NCI-H82 treated with DMSO at 0.1 percent for 48 hours (cell line): ENCODE measurements around the gene OTUD7B.
A peak's percentile ranks its signal among the peaks of the same experiment; 100 is the strongest.

Experiments
- DNase-seq: peaks from one replicate; lab custom pipeline; 2025; ENCODE audit not compliant: unreplicated experiment; lab: John Stamatoyannopoulos, UW

Gene OTUD7B

DNA sequence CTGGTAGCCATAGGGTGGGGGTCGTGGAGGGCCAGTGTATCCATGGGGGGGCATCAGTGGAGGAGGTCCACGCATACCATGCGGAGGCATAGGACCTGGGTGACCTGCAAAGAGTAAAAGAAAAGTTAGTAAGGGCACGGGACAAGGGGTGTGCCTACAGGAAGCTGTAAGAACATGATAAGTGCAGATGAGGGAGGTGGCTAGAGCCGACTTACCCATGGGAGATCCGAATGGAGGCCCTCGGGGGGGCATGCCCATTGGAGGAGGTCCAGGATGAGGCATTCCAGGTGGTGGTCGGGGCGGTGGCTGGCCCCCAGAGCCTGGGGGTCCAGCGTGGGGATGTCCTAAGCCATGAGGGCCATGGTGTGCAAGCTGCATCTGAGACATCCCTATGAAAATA lies 86.9 kb downstream of the OTUD7B start:
- no peak for DNase-seq

- DNase-seq = peak; percentile 72
Observed at GRCh38 chr1:149917571-149918144, 92.9 kb downstream of the OTUD7B start, which contains the start of gene SV2A. Gene SV2A, minus strand, starts transcription at chr1:149917844. Its CDS starts 4,004 bp downstream, at chr1:149913840.

DNA sequence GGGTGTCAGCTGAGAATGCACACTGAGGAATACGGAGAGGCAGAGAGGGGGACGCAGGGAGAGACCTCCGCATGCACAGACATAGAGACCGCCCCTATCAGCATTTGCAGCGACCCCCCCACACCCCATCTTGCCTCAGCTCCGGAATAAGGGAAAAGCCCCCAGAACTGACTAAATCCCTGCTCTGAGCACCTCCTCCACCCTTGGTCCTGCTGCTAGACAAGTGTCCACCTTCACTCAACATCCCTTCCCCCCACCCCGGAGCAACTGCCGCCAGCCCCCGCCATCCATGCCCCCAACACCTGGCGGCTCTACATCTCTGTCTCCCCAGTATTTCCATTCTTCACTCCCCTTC lies 93.7 kb downstream of the OTUD7B start:
- DNase-seq = no peak

DNA sequence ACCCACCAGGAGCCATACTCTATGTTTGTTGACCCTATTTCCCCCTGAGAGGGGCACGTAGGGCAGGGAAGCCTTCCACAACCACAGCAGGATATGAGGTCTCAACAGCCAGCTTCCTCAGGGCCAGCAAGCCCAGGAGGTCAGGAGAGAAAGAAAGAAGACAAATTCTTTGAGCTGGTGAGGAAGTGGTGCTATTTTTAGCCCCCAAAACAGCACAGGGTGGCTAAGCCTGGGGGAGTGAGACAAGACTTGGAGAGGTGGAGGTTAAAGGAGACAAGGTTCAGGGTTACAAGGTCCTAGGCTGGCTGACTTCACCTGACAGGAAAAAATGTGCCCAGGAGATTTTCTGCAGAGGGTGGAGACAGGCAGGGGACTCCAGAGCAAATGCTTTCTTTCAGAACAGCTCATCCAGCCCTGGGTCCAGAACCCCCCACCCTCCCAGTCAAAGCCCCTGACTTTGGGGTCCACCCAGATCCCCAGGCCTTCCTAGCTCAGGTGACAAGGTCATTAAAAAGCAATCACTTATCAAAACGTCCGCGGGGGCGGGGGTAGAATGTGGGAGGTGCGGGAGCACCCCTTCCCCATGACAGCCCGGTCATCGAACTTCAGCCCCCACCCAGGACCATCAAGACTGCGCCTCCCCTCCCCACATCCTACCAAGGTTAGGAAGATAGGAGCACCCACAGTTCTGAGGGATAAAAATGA lies 94.2 kb downstream of the OTUD7B start:
- no peak for DNase-seq

GRCh38 chr1:149915429-149916192 lies 94.9 kb downstream of the OTUD7B start:
- peak; percentile 56 for DNase-seq

DNA sequence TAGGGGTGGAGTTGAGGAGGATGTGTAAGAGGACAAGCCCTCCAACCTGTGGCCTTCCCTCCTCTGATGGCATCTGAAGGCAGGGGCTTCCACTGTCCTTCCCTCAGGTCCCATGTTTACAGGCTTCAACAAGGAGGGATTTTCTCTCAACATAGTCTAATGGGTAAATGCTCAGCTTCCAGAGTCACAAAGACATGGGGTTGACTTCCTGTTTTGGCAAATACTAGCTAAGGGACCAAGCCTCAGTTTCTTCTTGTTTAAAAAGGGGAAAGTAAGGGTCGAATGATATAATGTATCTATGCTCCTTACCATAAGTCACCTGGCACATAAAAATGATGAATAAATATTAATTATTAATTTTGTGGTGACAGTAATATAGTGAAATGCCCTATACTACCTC lies 96.0 kb downstream of the OTUD7B start:
- no peak for DNase-seq

GRCh38 chr1:149906570-149907075 lies 103.9 kb downstream of the OTUD7B start:
- DNase-seq = no peak

- DNase-seq = no peak
Observed at GRCh38 chr1:149903836-149904491, 106.6 kb downstream of the OTUD7B start.

DNA sequence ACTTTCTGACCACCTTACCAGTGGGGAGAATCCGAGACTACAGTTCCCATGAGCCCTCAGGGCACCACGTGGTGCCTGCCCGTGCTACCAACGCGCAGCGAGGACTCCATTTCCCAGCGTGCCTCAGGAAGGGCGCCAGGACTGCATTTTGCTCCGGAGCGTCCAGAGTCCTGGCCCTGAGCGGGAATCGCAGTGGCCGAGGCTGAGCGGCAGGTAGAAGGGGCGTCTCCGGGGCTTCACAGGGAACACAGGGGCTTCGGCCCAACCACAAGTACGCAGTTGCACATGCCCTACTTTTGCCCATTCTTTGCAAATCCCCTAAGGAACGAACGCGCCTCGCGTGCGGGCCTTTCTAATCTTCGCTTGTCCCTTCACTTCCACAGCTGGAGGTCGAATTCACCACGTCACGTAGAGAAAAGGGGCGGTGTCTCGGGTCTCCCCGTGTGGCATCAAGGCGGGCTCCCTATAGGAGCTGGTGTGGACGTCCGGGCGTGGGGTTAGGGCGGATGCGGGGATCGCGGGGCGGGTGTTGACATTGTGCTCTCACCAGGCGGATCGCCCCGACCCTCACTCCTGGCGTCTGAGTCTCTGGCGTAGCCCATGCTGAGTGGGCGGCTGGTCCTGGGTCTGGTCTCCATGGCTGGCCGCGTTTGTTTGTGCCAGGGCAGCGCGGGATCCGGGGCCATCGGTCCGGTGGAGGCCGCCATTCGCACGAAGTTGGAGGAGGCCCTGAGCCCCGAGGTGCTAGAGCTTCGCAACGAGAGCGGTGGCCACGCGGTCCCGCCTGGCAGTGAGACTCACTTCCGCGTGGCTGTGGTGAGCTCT lies 110.9 kb downstream of the OTUD7B start, which contains the start of gene BOLA1:
BOLA1 (plus strand) TSS at position 109 of the 825 bp plus-strand sequence; CDS start at position 601, 492 bp downstream.
- peak; percentile 69 for DNase-seq

DNA sequence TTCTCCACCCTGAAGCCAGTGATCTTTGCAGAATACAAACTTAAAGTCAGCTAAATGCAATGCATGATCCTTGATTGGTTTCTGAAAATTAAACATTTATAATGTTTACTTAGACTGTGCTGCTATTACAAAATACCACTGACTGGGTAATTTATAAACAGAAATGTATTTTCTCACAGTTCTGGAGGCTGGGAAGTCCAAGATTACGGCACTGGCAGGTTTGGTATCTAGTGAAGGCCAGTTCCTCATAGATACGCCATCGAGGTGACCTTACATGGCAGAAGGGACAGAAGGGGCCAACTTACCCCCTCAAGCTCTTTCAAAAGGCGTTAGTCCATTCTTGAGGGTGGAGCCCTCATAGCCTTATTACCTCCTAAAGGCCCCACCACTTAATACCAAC lies 114.0 kb downstream of the OTUD7B start:
- DNase-seq = no peak

GRCh38 chr1:149888999-149889289 lies 121.6 kb downstream of the OTUD7B start:
- no peak for DNase-seq

DNA sequence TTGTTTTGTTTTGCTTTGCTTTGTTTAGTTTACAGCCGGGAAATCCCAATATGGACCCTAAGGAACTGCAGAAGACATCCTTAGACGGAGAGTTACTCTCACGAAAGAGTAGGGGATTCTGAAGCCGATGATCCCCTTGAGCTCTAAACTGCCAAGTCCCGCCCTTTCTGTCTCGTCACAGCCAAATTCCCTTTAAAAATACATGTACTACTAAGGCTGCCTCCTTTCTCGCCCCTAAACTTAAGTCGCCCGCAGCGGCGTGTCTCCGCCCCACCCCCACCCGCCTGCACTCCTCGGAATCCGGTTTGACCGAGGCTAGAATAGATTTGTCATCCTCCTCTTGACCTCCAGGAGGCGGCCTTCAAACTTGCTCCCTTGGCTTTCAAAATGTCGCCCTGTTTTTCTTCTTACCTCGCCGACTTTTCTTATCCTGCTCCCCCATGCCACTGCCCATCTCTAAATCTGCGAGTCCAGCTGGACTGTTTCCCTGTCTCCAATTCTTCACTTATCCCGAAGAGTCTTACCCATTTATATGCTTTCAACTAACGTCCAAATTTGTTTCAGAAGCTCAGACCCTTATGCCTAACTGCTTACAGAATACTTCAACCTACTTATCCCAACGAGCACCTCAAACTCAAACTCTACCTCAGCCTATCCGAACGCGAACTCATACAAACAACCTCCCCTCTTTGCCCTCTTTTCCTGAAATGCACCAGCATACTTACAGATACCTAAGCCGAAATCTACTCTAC lies 122.1 kb downstream of the OTUD7B start:
- peak; percentile 98 for DNase-seq
